HG02798 (cell line): ENCODE results near the gene PDZD7.

Experiments
- ATAC-seq: cut with Tn5 transposase; IDR thresholded peaks from one replicate; pipeline ENCODE4 v1.9.1; 2021; ENCODE audit warnings: mild to moderate bottlenecking; ENCODE audit not compliant: unreplicated experiment, poor library complexity

Gene PDZD7

GRCh38 chr10:101031128-101031795, at the start of gene PDZD7, which contains the start of gene SFXN3:
Gene PDZD7 (minus strand): TSS chr10:101031129. CDS start chr10:101030219, 910 bp downstream.
Gene SFXN3 (plus strand): TSS chr10:101031234. CDS start chr10:101034695, 3,461 bp downstream.
- ATAC-seq = peak; percentile 94

GRCh38 chr10:101079874-101080273, 48.9 kb upstream of the PDZD7 start:
- ATAC-seq = no peak

GRCh38 chr10:101076630-101077029, 45.7 kb upstream of the PDZD7 start:
- ATAC-seq = no peak

GRCh38 chr10:101075775-101076174, 44.8 kb upstream of the PDZD7 start:
- no peak for ATAC-seq

GRCh38 chr10:101073631-101074030, 42.7 kb upstream of the PDZD7 start:
- no peak for ATAC-seq

GRCh38 chr10:101072923-101073322, 42.0 kb upstream of the PDZD7 start:
- ATAC-seq = no peak

GRCh38 chr10:101071885-101072433, 41.0 kb upstream of the PDZD7 start:
- ATAC-seq = no peak

GRCh38 chr10:101071267-101071884, 40.4 kb upstream of the PDZD7 start:
- ATAC-seq = no peak

GRCh38 chr10:101070098-101070497, 39.2 kb upstream of the PDZD7 start:
- no peak for ATAC-seq

- ATAC-seq = no peak
Observed at GRCh38 chr10:101069441-101069840, 38.5 kb upstream of the PDZD7 start.

GRCh38 chr10:101067356-101068083, 36.6 kb upstream of the PDZD7 start:
- peak; percentile 60 for ATAC-seq

- ATAC-seq = no peak
Observed at GRCh38 chr10:101066896-101067355, 36.0 kb upstream of the PDZD7 start.

- no peak for ATAC-seq
Observed at GRCh38 chr10:101066146-101066895, 35.4 kb upstream of the PDZD7 start.

- ATAC-seq = no peak
Observed at GRCh38 chr10:101065481-101066145, 34.7 kb upstream of the PDZD7 start.

- ATAC-seq = no peak
Observed at GRCh38 chr10:101064415-101065030, 33.6 kb upstream of the PDZD7 start.

GRCh38 chr10:101063548-101064414, 32.9 kb upstream of the PDZD7 start:
- no peak for ATAC-seq

- ATAC-seq = no peak
Observed at GRCh38 chr10:101063050-101063525, 32.2 kb upstream of the PDZD7 start.
